Neuronal stem cell (in vitro differentiated cells): ENCODE measurements around the gene SEC23IP.
A peak's percentile ranks its signal among the peaks of the same experiment; 100 is the strongest.

Experiments
- DNase-seq: peaks from one replicate; pipeline ENCODE4 v3.0.0-alpha.2; 2013; ENCODE audit warnings: low spot score
- H2AFZ ChIP-seq: one replicate; pipeline ENCODE4 v1.6.1; 2013; ENCODE audit warnings: mild to moderate bottlenecking, low read length, inconsistent platforms
- H2AK5ac ChIP-seq: 2 replicates; pipeline ENCODE4 v1.6.1; 2013; ENCODE audit warnings: low read depth, mild to moderate bottlenecking, inconsistent platforms, low read length, moderate library complexity, mixed read lengths
- H2BK120ac ChIP-seq: 2 replicates; pipeline ENCODE4 v1.6.1; 2013; ENCODE audit warnings: low read depth, mild to moderate bottlenecking, inconsistent platforms, low read length, moderate library complexity, mixed read lengths
- H2BK12ac ChIP-seq: one replicate; pipeline ENCODE4 v1.6.1; 2013; ENCODE audit warnings: low read length, inconsistent platforms
- H2BK15ac ChIP-seq: 2 replicates; pipeline ENCODE4 v1.6.1; 2013; ENCODE audit warnings: mild to moderate bottlenecking, low read length, inconsistent platforms, mixed read lengths
- H2BK5ac ChIP-seq: one replicate; pipeline ENCODE4 v1.6.1; 2013; ENCODE audit warnings: inconsistent platforms, mild to moderate bottlenecking, low read length, moderate library complexity
- H3K14ac ChIP-seq: one replicate; pipeline ENCODE4 v1.6.1; 2013; ENCODE audit warnings: low read length, inconsistent platforms
- H3K18ac ChIP-seq: 2 replicates; pipeline ENCODE4 v1.6.1; 2013; ENCODE audit warnings: low read length, inconsistent platforms
- H3K23ac ChIP-seq: 2 replicates; pipeline ENCODE4 v1.6.1; 2013; ENCODE audit warnings: low read depth, mild to moderate bottlenecking, mixed read lengths, low read length, inconsistent platforms; ENCODE audit not compliant: poor library complexity
- H3K27ac ChIP-seq: replicated peaks from 3 replicates; pipeline ENCODE4 v1.5.1; 2013; ENCODE audit warnings: low read length, inconsistent platforms
- H3K27me3 ChIP-seq, 3 experiments: 2 replicates each; pipeline ENCODE4 v1.6.1; 2013; ENCODE audit warnings: low read length in 3 of 3, mild to moderate bottlenecking in 2 of 3, inconsistent platforms in 1 of 3, low read depth in 1 of 3, mixed read lengths in 1 of 3, moderate library complexity in 1 of 3; ENCODE audit not compliant: control insufficient read depth in 3 of 3, insufficient read depth in 3 of 3
- H3K36me3 ChIP-seq, 2 donors: replicated peaks in 1 of 2; 2 replicates each; pipeline ENCODE4 v1.6.1; 2013; ENCODE audit warnings: low read length in 2 of 2; ENCODE audit not compliant: control insufficient read depth in 2 of 2, insufficient read depth in 2 of 2
- H3K4ac ChIP-seq: 2 replicates; pipeline ENCODE4 v1.6.1; 2013; ENCODE audit warnings: inconsistent platforms, mild to moderate bottlenecking, low read length, moderate library complexity
- H3K4me1 ChIP-seq, 2 donors: 1 replicate in 1 of 2; 2 replicates in 1 of 2; pipeline ENCODE4 v1.6.1; 2013; ENCODE audit warnings: low read length in 2 of 2, low read depth in 1 of 2; ENCODE audit not compliant: control insufficient read depth in 2 of 2, insufficient read depth in 1 of 2
- H3K4me2 ChIP-seq: one replicate; pipeline ENCODE4 v1.6.1; 2013; ENCODE audit warnings: mild to moderate bottlenecking, low read length, inconsistent platforms; ENCODE audit not compliant: insufficient read depth, poor library complexity, severe bottlenecking
- H3K4me3 ChIP-seq, 2 donors: 2 replicates each; pipeline ENCODE4 v1.5.1; 2013; ENCODE audit warnings: low read length in 2 of 2, mild to moderate bottlenecking in 2 of 2, inconsistent platforms in 1 of 2, moderate library complexity in 1 of 2
- H3K79me1 ChIP-seq: one replicate; pipeline ENCODE4 v1.6.1; 2013; ENCODE audit warnings: low read depth, mild to moderate bottlenecking, inconsistent platforms, low read length, moderate library complexity
- H3K9ac ChIP-seq: one replicate; pipeline ENCODE4 v1.6.1; 2013; ENCODE audit warnings: mild to moderate bottlenecking, low read depth, low read length, inconsistent platforms; ENCODE audit not compliant: poor library complexity
- H3K9me3 ChIP-seq, 2 donors: replicated peaks in 1 of 2; 2 replicates each; pipeline versions ENCODE3 to v1.6.1; 2013; ENCODE audit warnings: low read length in 2 of 2, mild to moderate bottlenecking in 2 of 2, inconsistent platforms in 1 of 2, low read depth in 1 of 2, mixed read lengths in 1 of 2, moderate library complexity in 1 of 2; ENCODE audit not compliant: control insufficient read depth in 2 of 2, insufficient read depth in 1 of 2
- H4K8ac ChIP-seq: one replicate; pipeline ENCODE4 v1.6.1; 2013; ENCODE audit warnings: low read depth, mild to moderate bottlenecking, inconsistent platforms, low read length, moderate library complexity
- H4K91ac ChIP-seq: one replicate; pipeline ENCODE4 v1.6.1; 2013; ENCODE audit warnings: low read length, low read depth, mild to moderate bottlenecking, inconsistent platforms; ENCODE audit not compliant: poor library complexity
- WGBS, 2 donors: extraction: QIAGEN DNeasy Blood & Tissue Kit; methylation state at CpG; one replicate each; pipeline ENCODE4 v1.1.7; 2013; ENCODE audit warnings: missing lambda C conversion rate in 2 of 2, mixed read lengths in 1 of 2; ENCODE audit not compliant: insufficient read length in 2 of 2, insufficient replicate concordance in 1 of 2; ENCODE audit errors: extremely low coverage in 2 of 2; 5-methylcytosine and 5-hydroxymethylcytosine counted together
- small RNA-seq: library from polyadenylated mRNA; stranded (forward); fragments of <200 nt; extraction: miRNeasy Mini kit (QIAGEN cat#:217004); gene quantifications from one replicate; pipeline ENCODE3, GENCODE V24; 2013; ENCODE audit not compliant: insufficient read depth

Gene SEC23IP

DNA sequence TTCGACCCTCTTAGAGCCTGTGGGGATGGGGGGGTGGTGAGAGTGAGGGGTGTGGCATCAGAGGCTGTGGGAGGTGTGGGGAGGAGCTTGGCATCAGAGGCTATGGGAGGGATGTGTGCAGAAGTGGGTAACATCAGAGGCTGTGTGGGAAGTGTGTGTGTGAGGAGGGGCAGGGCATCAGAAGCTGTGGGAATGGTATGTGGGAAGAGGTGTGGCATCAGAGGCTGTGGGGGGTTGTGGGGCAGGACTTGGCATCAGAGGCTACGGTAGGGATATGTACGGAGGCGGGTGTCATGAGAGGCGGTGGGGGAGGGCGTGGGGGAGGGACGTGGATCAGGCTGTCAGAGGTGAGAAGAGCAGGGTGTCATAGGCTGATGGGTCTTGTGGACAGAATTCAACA, 97.4 kb downstream of the SEC23IP start:
- no peak overlapping the region for H2BK5ac ChIP-seq
- H3K4me2 ChIP-seq = no peak overlapping the region
- H3K23ac ChIP-seq = no peak overlapping the region
- no peaks in the 10 kb centered on the region for H3K79me1 ChIP-seq
- no peak overlapping the region for H3K27ac ChIP-seq
- peak overlapping the region; percentile 65 for H4K8ac ChIP-seq
- H3K18ac ChIP-seq = peak overlapping the region; percentile 71
- no peak overlapping the region for H4K91ac ChIP-seq
- H3K4me3 ChIP-seq = no peak overlapping the region
- no peak overlapping the region for H2BK15ac ChIP-seq
- DNase-seq = no peak
- H2BK120ac ChIP-seq = peak overlapping the region; percentile 96
- H2AFZ ChIP-seq = no peak overlapping the region
- no peak overlapping the region for H3K14ac ChIP-seq
- H2AK5ac ChIP-seq = peak overlapping the region; percentile 61
- H3K9me3 ChIP-seq = no peaks in the 10 kb centered on the region
- H3K27me3 ChIP-seq = no peaks in the 10 kb centered on the region
- peak overlapping the region; percentile 58 for H2BK12ac ChIP-seq
- no peak overlapping the region for H3K4ac ChIP-seq
- WGBS, 2 donors = no CpG with 5 or more reads among the region's 7 CpGs
- peaks cover 0 to 1% of the 10 kb centered on the region in 2 donors for H3K4me1 ChIP-seq
- H3K9ac ChIP-seq = peak overlapping the region; percentile 21
- no peaks in the 10 kb centered on the region for H3K36me3 ChIP-seq

DNA sequence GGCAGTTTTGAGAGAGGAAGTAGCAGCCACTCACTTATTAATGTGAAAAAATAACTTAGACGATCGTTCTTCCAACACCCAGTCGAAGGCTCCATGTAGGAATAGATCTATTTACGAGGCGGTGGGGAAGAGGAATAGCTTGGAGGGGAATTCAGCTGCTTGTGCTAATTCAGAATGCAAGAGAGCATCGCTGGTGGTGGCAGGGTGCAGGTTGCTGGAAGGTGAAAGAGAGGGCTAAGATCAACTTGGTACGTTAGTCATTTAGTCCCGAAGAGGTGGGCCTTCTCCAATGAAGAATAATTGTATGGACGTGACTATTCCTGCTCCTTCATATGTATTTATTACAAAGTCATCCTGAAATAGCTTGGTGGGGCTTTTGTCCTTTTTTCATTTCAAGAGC, 98.5 kb downstream of the SEC23IP start:
- Histone ChIP-seq H3K14ac (no peak overlapping the region), H2BK12ac (no peak overlapping the region), H3K27me3 (no peaks in the 10 kb centered on the region), H3K79me1 (no peaks in the 10 kb centered on the region), H2AK5ac (no peak overlapping the region), H3K9me3 (no peaks in the 10 kb centered on the region), H3K4ac (no peak overlapping the region), H4K91ac (no peak overlapping the region), H3K23ac (no peak overlapping the region), H3K18ac (no peak overlapping the region), H3K4me1 (peaks cover 0 to 1% of the 10 kb centered on the region in 2 donors), H3K4me2 (no peak overlapping the region), H3K4me3 (no peak overlapping the region), H2BK5ac (no peak overlapping the region), H2AFZ (no peak overlapping the region), H3K9ac (no peak overlapping the region), H4K8ac (no peak overlapping the region), H3K27ac (no peak overlapping the region), H2BK15ac (no peak overlapping the region), H2BK120ac (no peak overlapping the region), H3K36me3 (no peaks in the 10 kb centered on the region)
- no CpG with 5 or more reads among the region's 9 CpGs for WGBS, 2 donors
- DNase-seq = no peak

GRCh38 chr10:119991816-119992215, 99.3 kb downstream of the SEC23IP start:
- no peak overlapping the region for H2BK120ac ChIP-seq
- H3K18ac ChIP-seq = no peak overlapping the region
- H2BK12ac ChIP-seq = no peak overlapping the region
- H3K4ac ChIP-seq = no peak overlapping the region
- DNase-seq = no peak
- no peak overlapping the region for H4K91ac ChIP-seq
- no peak overlapping the region for H3K9ac ChIP-seq
- no peaks in the 10 kb centered on the region for H3K79me1 ChIP-seq
- H3K27ac ChIP-seq = no peak overlapping the region
- no peak overlapping the region for H2BK5ac ChIP-seq
- H2AFZ ChIP-seq = no peak overlapping the region
- H3K4me2 ChIP-seq = no peak overlapping the region
- H3K36me3 ChIP-seq = no peaks in the 10 kb centered on the region
- no peaks in the 10 kb centered on the region for H3K27me3 ChIP-seq
- H3K4me1 ChIP-seq = peaks cover 0 to 1% of the 10 kb centered on the region in 2 donors
- no peak overlapping the region for H3K23ac ChIP-seq
- H2BK15ac ChIP-seq = no peak overlapping the region
- no peak overlapping the region for H4K8ac ChIP-seq
- no peak overlapping the region for H3K14ac ChIP-seq
- H3K4me3 ChIP-seq = no peak overlapping the region
- H3K9me3 ChIP-seq = no peaks in the 10 kb centered on the region
- WGBS, 2 donors = no CpG with 5 or more reads among the region's 2 CpGs
- no peak overlapping the region for H2AK5ac ChIP-seq

Small RNA genes lying within 50 kb of the gene (small RNA-seq; reads per million reads assigned to genes)
- gene MIR4682 = 2.4 reads per million
